HG03025 (cell line): Measurements from ENCODE around the gene TRRAP.

Experiments used
- ATAC-seq: cut with Tn5 transposase; IDR thresholded peaks from one replicate; pipeline ENCODE4 v1.9.1; 2021; ENCODE audit warnings: mild to moderate bottlenecking, moderate library complexity; ENCODE audit not compliant: unreplicated experiment, low FRiP score

Gene TRRAP

GRCh38 chr7:98935811-98936210 lies 57.5 kb downstream of the TRRAP start:
- ATAC-seq: no peak

- ATAC-seq: no peak
These were observed 65.0 kb downstream of the TRRAP start for GRCh38 chr7:98943336-98943735.

- ATAC-seq: no peak
These were observed 66.1 kb downstream of the TRRAP start for GRCh38 chr7:98944386-98944785.

GRCh38 chr7:98945852-98946251 lies 67.5 kb downstream of the TRRAP start:
- ATAC-seq: no peak

- no peak for ATAC-seq
These were observed 68.1 kb downstream of the TRRAP start for GRCh38 chr7:98946389-98946788.

- no peak for ATAC-seq
These were observed 71.2 kb downstream of the TRRAP start for GRCh38 chr7:98949336-98950044.

GRCh38 chr7:98955992-98956391 lies 77.7 kb downstream of the TRRAP start:
- ATAC-seq: no peak

GRCh38 chr7:98956469-98956868 lies 78.1 kb downstream of the TRRAP start:
- no peak for ATAC-seq

- ATAC-seq: no peak
These were observed 78.6 kb downstream of the TRRAP start for GRCh38 chr7:98956937-98957336.

GRCh38 chr7:98957766-98958165 lies 79.4 kb downstream of the TRRAP start:
- ATAC-seq: no peak

- no peak for ATAC-seq
These were observed 80.6 kb downstream of the TRRAP start for GRCh38 chr7:98958968-98959367.

- ATAC-seq: no peak
These were observed 85.0 kb downstream of the TRRAP start for GRCh38 chr7:98963305-98963704.

- no peak for ATAC-seq
These were observed 86.3 kb downstream of the TRRAP start for GRCh38 chr7:98964596-98964995.

- no peak for ATAC-seq
These were observed 90.3 kb downstream of the TRRAP start for GRCh38 chr7:98968621-98969020.

- ATAC-seq: no peak
These were observed 91.1 kb downstream of the TRRAP start for GRCh38 chr7:98969386-98969785.

GRCh38 chr7:98970016-98970615 lies 91.8 kb downstream of the TRRAP start:
- no peak for ATAC-seq

- no peak for ATAC-seq
These were observed 92.5 kb downstream of the TRRAP start for GRCh38 chr7:98970805-98971204.

- no peak for ATAC-seq
These were observed 95.9 kb downstream of the TRRAP start for GRCh38 chr7:98974205-98974604.

- no peak for ATAC-seq
These were observed 96.8 kb downstream of the TRRAP start for GRCh38 chr7:98974906-98975816.

- ATAC-seq: no peak
These were observed 98.3 kb downstream of the TRRAP start for GRCh38 chr7:98976396-98977185.

- ATAC-seq: no peak
These were observed 100.3 kb downstream of the TRRAP start for GRCh38 chr7:98978672-98979071.
